Kidney tubule cell (primary cell): ENCODE data around the gene ZNF280D.
A peak's percentile ranks its signal among the peaks of the same experiment; 100 is the strongest.

Experiments
- DNase-seq: peaks from one replicate; pipeline ENCODE4 v3.0.0-alpha.2; 2018; ENCODE audit warnings: low spot score

The ZNF280D gene

DNA sequence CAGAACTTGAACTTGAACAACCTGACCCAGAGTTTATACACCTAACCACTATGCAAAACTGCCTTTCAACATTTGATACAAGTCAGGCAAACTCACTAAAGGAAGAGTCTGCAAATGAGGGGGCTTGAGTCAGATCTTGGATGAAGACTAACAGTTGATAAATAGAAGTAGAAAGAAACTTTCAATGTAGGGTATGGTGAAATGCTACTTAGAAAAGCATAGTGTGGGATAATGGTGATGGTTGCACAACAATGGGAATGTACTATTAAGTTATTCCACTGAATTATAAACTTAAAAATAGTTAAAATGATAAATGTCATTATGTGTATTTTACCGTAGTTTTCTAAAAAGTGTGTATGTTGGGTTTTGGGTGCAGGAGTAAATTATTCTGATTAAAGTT is 19.7 kb upstream of the ZNF280D start:
- DNase-seq: no peak

DNA sequence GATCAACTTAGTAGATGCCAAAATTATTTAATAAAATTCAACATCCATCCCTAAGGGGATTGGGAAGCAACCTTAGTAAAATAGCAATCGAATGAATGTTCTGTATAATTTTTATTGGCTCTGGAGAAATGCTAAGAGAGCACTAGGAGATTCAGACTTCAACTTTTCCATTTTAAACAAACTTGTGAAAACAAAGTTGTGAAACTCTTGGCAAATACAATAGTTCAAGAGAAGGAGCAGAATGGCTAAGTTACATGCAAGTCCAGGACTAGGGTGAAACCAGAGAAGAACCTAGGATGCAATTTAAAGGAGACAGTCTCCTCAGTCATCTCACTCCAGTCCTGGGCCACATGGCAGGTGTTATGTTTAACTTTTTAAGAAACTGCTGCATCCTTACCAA is 16.7 kb upstream of the ZNF280D start:
- no peak for DNase-seq

DNA sequence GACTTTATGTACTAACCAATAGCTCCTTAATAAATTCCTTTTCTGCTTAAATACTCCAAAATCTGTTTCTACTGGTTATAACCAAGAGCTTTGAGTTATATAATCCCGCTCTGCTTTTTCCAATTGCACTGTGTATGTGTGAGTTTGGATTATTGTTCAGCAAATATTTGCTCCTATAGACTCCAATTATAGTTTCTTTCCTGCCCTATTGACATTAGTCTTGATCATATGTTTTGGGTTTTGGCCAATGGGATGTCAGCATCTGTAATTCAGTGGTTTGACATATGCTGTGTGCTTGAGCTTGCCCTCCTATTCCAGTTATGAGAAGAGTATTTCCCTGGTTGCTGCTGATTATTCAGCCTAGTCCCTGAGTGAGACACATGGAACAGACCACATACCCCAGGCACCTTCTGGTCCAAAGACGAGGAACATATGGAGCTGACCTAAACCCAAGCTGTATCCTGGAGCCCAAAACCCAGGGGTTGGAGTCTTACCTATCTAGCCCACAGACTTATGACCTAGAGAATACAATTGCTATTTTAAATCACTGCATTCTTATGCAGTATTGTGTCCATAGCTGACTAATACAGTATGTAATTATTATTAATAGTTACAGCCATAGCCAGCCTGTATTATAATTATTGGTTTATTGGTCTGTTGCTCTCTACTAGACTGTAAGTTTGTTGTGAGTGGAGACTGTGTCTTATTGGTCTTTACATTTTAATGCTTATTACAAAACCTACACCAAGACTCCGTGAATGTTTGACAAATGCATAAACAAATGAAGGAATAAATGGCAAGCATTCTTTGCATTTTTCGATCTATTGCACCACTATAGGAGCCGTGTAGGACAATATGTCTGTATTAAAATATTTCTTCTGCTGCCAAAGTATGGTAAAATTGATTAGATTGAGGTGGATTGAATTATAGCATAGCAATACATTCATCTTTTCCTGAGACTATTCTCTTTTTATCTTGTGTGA is 11.7 kb upstream of the ZNF280D start:
- no peak for DNase-seq

DNA sequence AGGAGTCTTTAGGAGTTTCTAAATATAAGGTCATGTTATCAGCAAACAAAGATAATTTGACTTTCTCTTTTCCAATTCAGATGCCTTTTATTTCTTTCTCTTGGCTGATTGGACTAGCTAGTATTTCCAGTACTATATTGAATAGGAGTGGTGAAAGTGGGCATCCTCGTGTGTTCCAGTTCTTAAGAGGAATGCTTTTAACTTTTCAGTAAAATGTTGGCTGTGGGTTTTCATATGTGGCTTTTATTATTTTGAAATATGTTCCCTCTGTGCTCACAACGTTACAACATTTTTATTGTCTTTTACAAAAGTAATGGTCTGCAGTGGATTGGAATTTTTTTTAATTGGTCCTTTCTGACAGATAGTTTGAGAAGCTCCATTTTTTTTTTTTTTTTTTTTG is 8.2 kb upstream of the ZNF280D start:
- DNase-seq: no peak

DNA sequence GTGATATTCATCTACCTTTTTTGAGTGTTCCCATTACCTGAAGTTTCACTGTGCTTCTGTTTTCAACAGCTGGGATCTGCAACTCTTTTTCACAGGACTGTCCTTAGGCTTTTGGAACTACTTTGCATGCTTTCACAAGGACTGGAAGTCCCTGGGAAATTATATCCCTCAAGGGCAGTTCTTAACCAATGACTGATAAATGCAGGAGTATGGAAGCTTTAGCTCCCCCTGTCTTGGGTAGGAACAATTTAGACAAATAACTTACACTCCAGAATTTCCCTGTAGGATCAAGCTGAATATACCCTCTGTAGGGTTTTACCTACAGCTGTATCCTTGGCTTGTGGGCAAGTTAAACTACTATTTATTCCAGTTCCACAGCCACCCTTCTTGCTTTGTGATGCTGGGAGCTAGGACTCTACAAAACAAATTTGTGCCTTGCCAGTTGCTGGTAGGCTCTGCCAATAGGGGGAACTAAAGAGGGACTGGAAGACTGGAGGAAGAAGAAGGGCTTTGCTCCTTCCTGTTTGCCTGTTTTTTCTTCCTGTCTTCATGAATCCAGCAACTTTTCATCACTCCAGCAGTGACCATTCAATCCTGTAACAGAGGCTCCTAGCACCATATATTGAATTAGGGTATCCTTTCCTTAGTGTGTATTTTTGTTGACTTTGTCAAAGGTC is 6.8 kb upstream of the ZNF280D start:
- DNase-seq: no peak

DNA sequence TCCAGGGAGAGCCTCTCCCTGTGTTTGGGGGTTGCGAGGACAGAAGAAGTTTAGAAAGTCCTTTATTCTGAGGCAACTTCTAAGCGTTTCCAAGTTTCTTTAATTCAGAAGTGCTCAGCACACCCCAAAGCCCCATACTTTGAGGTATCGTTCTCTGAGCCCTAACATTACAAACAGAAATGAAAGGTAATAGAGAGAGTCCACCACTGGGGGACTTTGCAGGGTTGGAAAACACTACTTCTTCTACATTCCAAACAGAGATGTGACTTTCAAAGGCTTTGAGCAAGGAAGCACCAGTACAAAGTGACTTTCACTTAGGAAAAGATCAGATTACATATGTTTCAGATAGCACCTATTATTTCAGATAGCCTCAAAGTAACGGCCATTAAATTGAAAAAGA is 6.2 kb upstream of the ZNF280D start:
- DNase-seq: no peak

DNA sequence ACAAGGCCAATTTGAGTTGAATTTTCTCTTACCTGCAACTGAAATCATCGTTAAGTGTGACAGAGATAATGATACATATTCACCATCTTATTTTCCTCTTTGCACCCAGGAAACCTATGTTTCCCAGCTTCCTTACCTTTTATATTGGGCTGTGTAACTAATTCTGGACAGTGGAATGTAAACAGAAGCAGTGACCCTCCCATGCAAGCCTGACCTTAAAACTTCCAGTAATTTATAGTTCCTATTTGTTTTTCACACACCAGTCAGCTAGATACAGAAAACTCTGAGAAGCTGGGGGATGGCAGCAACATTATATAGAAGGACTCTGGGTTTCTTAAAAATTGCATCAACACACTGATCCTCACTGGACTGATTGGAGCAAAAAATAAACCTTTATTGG is 4.5 kb upstream of the ZNF280D start:
- DNase-seq: no peak

DNA sequence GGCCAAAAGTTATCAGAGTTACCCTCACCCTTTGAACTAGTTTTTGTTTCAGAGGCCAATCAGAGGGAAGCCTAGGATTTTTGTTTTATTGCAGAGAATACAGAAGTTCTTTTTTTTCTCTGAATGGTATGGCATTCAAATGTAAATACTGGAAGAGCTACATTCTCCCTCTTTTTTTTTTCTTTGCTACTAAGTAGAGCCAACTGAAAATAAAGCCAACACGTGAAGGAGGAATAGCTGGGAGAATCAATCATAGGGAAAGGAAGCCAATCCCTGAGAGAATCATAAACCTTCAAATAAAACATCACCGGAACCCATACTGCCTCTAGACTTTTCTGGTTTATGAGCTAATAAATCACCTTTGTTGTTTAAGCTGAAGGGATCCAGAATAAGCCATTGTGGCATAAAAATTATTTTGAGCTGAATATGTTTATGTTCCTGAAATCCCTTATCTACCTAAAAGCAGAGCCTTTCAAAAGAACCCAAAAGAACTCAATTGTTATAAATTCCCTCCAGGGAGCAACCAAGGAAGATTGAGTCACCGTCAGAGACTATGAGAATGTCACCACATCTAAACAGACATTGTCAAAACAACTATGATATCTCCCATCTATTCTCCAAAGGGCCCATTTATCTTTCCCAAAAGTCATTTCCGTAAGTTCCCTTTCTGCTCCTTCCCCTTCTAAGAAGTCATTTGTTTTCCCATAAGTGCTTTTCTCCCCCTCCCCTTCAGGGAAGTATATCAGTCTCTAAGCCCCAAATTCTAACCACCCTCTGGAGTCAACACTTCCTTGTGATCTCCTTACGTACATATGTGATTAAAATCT is 3.8 kb upstream of the ZNF280D start:
- DNase-seq: no peak

DNA sequence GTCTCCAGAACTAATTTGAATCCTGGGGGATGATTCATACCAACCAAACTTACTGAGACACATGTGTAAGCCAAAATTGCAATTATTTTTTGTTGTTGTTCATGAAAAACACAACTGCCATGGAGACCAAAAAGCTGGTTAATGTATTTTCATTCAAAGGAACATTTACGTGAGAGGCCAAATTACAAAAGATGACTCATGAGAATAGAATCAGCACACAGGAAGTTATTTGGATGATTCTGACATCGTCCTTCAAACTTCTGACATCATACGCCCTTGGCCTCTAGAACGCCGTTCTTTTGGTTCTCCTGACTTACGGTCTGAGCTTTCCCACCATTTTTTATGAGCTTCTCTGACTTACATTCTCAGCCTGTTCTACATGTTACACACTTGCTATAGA is 3.0 kb upstream of the ZNF280D start:
- DNase-seq: peak; percentile 59

DNA sequence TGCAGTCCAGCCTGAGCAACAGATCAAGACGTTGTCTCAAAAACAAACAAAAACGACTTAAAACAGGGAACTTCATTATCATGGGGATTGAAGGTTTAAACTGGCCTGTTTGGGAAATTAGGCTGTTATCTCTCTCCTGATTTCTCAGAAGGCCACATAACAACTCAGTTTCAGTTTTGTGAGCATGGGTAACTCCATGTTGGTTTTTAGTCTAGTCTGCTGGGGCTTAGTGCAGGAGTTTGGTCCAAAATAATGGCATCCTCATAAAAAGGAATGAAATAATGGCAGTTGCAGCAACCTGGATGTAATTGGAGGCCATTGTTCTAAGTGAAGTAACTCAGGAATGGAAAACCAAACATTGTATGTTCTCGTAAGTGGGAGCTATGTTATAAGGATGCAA is 2.3 kb upstream of the ZNF280D start:
- no peak for DNase-seq

DNA sequence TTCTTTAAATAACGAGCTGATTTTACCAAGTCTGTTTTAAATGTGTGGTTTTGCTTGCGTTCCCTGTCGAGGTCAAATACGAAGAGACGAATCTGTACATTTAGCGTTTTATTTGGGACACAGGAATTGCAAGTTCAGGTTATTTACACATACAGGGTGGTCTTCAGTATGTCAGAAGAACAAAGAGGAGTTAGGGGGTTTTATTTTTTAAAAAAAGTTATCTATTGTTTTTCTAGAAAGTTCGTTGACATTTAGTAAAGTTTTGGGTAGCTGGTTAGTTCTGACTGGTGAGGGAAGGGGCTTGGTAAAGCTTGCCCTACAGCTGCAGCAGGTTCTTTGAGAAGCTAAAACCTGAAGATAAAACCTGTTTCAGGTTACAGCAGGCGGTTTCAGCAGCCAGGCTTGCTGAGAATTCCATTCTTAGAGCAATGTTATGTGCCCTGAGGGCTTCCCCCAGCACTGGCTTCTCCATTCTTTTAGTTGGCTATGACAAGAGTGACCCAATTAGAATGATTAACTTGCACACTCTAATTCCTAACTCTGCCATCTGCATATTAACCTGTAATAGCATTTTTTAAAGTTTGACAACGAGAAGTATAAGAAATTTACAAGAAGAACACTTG is 815 bp upstream of the ZNF280D start:
- no peak for DNase-seq

DNA sequence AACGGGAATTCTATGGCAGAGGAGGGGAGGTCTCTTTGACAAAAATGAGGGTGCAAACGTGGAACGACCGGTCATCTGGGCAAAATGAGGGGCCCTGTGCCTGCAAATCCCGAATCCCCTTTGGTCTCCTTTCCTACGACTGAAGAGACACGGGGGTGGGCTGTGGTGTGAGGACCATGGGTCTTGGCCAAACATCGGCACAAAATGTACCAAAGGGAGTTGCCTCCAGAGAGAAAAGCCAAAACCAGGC is 498 bp downstream of the ZNF280D start:
- DNase-seq: no peak

DNA sequence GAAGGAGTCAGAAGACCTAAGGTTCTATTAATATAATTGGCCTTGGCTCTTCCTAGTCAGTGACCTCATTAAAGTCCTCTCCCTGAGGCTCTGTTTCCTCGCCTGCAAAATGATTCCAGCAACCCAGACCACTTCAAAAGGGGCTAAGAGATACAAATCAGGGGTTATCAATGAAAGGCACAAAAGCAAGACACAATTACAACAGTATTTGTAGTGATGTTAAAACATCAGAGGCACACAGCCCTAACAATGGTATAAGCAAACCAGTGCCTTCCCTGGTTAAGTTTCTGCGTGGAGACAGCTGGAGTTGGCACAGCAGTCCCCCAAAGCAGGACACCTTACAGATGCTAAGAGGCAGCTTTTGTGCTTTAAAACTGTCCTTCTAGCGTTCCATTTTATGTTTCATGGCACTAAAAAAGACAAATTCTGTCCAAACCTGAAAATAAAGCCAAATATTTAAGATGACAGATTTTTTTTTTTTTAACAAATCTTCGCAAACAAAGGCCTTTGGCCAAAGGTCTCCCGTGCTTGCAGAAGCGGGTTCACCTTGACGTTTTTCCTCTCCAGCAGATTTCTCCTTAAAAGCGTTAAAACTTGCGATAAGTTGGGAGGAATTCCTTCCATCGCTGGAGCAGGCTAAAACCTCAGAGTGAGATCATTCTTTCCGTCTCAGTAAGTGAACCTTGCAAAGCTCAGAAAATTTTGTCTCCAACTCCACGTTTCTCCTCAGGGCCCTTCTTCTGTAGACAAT is 999 bp downstream of the ZNF280D start:
- DNase-seq: peak; percentile 53

DNA sequence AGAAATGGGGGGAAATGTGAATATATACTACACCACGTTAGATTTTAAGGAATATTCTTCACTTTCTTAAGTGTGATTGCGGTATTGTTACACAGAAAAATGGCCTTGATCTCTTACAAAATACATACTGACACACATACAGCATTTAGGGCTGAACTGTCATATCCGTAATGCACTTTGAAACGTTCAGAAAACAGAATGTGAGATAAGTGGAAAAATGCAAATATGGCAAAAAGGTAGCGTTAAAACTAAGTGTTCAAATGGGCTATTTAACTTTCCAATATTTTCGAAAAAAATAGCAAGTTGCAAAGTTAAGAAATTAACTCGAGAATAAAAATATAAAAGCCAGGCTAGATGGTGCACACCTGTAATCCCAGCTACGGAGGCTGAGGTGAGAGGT is 1.8 kb downstream of the ZNF280D start:
- no peak for DNase-seq

DNA sequence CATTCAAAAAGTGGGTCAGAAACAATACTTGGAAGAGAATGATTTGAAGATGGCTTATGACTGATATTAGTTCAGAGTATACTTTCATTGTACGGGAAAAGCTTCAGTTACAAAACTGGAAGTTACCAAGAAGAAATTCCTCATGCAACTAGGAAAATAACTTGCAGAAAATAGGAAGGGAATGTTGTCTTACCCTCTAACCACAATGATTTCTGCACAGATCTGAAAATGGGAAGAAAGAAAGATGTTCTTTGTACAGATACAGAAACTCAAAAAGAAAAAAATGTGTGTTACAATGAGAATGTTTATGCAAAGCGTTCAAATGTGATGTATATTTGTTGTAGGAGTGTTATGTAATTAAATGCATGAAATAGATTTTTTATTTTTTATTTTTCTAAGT is 3.7 kb downstream of the ZNF280D start:
- DNase-seq: no peak

DNA sequence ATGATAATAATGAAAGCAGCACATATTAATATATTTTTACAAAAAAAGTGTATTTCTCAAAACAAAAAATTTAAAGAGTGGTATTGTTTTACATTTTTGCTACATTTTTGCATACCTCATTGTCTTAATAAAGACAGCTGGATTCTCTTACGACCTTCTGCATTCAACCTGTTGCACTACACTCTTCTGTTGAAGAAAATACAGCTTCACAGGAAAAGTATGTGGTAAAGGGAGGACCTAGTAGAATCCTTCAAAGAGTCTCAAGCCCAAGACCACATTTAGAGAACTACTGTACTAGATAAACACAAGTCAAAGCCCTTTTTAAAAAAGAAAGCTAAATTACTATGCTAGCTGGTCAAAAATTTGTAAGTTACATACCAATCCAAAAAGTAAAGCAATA is 7.9 kb downstream of the ZNF280D start:
- no peak for DNase-seq

DNA sequence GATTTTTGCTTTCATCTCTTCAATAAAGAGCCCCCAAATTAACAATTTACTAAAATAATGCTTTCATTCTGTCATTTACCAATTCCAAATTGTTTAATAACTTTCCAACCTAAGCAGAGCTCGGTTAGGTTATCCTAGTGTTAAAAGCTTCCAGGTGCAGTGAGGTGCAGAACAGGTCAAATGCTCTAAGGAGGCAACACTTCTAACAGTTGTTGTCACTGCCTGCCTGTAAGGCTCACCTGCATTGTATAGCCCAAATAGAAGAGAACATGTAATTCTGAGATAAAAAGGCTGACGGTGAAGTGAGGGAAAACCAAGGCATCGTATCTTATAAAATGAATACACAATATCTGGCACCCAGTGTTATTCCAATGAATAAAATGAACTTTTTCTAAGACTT is 9.1 kb downstream of the ZNF280D start:
- DNase-seq: no peak

DNA sequence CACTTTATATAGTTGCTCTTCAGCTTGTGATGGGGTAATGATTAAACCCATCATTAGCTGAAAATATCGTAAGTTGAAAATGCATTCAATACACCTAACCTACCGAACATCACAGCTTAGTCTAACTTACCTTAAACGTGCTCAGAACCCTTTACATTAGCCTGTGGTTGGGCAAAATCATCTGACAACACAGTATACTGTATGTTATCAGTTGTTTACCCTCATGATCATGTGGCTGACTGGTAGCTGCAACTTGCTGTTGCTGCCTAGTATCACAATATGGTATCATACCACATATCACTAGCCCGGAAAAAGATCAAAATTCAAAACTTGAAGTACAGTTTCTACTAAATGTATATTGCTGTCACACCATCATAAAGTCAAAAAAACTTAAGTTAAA is 9.5 kb downstream of the ZNF280D start:
- DNase-seq: no peak

DNA sequence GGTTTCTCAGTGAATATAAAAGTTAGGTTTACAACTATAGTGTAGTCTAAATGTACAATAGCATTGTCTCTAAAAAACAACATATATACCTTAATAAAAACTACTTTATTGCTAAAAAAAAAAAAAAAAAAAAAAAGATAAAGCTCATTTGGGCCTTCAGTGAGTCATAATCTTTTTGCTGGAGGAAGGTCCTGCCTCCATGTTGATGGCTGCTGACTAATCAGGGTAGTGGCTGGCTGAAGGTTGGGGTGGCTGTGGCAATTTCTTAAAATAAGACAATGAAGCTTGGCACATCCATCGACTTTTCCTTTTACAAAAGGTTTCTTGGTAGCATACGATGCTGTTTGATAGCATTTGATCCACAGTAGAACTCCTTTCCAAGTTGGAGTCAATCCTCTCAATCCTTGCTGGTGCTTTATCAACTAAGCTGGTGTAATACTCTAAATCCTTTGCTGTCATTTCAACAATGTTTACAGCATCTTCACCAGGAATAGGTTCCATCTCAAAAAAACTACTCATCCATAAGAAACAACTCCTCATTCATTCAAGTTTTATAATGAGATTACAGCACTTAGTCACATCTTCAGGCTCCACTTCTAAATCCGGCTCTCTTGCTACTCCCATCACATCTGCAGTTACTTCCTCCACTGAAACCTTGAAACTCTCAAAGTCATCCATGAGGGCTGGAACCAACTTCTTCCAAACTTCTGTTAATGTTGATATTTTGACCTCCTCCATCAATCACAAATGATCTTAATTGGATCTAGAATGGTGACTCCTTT is 13.3 kb downstream of the ZNF280D start:
- DNase-seq: no peak

DNA sequence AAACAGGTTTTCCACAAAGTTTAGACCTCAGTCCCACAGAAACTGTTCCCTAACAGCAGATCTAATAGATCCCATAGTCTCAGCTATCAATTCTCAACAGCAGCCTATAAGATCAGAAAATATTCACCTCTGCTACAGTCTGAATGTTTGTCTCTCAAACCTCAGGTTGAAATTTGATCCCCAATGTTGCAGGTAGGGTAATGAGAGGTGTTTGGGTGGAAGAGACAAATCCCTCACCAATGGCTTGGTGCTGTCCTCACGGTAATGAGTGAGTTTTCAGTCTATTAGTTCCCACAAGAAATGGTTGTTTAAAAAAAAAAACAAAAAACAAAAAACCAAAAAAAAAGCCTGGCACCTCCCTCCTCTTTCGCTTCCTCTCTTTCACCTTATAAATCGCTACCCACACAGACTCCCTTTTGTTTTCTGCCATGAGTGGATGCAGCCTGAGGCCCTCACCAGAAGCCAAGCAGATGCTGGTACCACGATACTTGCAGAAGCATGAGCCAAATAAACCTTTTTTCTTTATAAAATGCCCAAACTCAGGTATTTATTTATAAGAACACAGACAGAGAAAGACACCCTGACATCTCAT is 14.2 kb downstream of the ZNF280D start:
- no peak for DNase-seq

DNA sequence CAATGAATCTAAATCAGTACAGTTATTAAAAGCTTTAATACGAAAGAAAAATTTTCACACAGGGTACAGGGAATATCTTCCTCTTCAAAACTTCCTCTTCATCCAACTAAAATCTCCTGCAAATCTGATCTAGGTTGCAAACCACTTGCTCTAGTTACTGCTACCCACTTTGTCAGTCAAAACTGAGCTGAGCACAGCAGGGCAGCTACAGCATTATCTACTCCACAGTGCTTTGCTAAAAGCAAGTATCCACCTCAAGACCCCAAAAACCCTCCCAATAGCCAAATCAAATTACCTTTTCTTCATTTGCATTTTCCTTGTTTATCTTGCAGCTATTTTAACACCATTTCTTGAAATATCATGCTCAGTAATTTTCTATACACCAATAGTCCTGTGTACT is 14.7 kb downstream of the ZNF280D start:
- DNase-seq: no peak
